Vagina (tissue), 2 donors: ENCODE results near the gene GLIPR2.

ENCODE experiments used
- POLR2A ChIP-seq, 2 donors: fragments of 450-650 bp; IDR thresholded peaks; one replicate each; pipeline ENCODE4 v1.6.1; 2017; ENCODE audit warnings: antibody characterized with exemption in 2 of 2, mild to moderate bottlenecking in 2 of 2, moderate library complexity in 2 of 2
- TF ChIP-seq, protein P1 (sequence below), 3 experiments: fragments of 450-650 bp in 2 of 3; fragments of 200-600 bp in 1 of 3; sonication (generic) in 1 of 3; IDR thresholded peaks; one replicate each; pipeline ENCODE4 v1.5.1; 2017 to 2019; ENCODE audit warnings: antibody characterized with exemption in 3 of 3, mild to moderate bottlenecking in 2 of 3, moderate library complexity in 2 of 3

DNA sequence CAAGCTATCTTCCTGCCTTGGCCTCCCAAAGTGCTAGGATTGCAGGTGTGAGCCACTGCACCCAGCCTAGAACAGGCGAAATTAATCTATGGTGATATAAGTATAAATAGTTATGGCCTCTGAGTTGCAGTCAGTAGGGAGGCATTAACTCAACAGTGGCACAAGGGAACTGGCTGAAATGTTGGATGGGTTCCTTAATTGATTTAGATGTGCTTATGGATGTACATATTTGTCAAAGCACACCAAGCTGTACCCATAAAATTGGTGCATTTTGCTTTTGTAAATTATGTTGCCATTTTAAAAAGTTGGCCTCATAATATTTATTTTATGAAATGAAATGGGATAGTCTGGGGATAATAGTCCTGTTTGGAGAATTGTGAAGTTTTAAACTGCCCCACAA lies 36.8 kb upstream of the GLIPR2 start:
- TF ChIP-seq, protein P1, sequence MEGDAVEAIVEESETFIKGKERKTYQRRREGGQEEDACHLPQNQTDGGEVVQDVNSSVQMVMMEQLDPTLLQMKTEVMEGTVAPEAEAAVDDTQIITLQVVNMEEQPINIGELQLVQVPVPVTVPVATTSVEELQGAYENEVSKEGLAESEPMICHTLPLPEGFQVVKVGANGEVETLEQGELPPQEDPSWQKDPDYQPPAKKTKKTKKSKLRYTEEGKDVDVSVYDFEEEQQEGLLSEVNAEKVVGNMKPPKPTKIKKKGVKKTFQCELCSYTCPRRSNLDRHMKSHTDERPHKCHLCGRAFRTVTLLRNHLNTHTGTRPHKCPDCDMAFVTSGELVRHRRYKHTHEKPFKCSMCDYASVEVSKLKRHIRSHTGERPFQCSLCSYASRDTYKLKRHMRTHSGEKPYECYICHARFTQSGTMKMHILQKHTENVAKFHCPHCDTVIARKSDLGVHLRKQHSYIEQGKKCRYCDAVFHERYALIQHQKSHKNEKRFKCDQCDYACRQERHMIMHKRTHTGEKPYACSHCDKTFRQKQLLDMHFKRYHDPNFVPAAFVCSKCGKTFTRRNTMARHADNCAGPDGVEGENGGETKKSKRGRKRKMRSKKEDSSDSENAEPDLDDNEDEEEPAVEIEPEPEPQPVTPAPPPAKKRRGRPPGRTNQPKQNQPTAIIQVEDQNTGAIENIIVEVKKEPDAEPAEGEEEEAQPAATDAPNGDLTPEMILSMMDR (IDR thresholded peaks at IDR 0.05) = no peak
- TF ChIP-seq POLR2A (IDR thresholded peaks at IDR 0.05) = no peak
